Endodermal cell (in vitro differentiated cells): ENCODE measurements around the gene TOMM40L. TPM values are rescaled to one million over a fixed set of nuclear protein-coding genes. Genes with fewer than 3 reads are reported as not detected.

Experiments used
- DNase-seq: peaks from one replicate; pipeline ENCODE4 v3.0.0-alpha.2; 2017
- H3K27ac ChIP-seq: 2 replicates; pipeline ENCODE4 v1.5.1; 2013; ENCODE audit warnings: mild to moderate bottlenecking, low read depth, low read length, moderate library complexity
- H3K27me3 ChIP-seq: 2 replicates; pipeline ENCODE4 v1.6.1; 2013; ENCODE audit warnings: mild to moderate bottlenecking, low read length, moderate library complexity; ENCODE audit not compliant: insufficient read depth, control insufficient read depth, poor library complexity, severe bottlenecking
- H3K36me3 ChIP-seq: 2 replicates; pipeline ENCODE4 v1.7.0; 2013; ENCODE audit warnings: mild to moderate bottlenecking, low read length, moderate library complexity; ENCODE audit not compliant: control insufficient read depth, insufficient read depth
- H3K4me1 ChIP-seq: one replicate; pipeline ENCODE4 v1.7.0; 2013; ENCODE audit warnings: low read length; ENCODE audit not compliant: control insufficient read depth, insufficient read depth
- H3K4me3 ChIP-seq: 2 replicates; pipeline ENCODE4 v1.5.1; 2013; ENCODE audit warnings: mild to moderate bottlenecking, low read length, moderate library complexity
- H3K9ac ChIP-seq: 2 replicates; pipeline ENCODE4 v1.6.1; 2013; ENCODE audit warnings: mild to moderate bottlenecking, low read length, moderate library complexity; ENCODE audit not compliant: poor library complexity, severe bottlenecking; ENCODE audit errors: extremely low read depth
- H3K9me3 ChIP-seq: 2 replicates; pipeline ENCODE4 v1.6.1; 2013; ENCODE audit warnings: mild to moderate bottlenecking, low read length, moderate library complexity; ENCODE audit not compliant: control insufficient read depth
- H3K27ac Mint-ChIP-seq: 2 replicates; pipeline ENCODE4 v1.8.0; 2020; ENCODE audit warnings: mixed read lengths
- H3K27me3 Mint-ChIP-seq: 2 replicates; pipeline ENCODE4 v1.8.0; 2021; ENCODE audit warnings: mild to moderate bottlenecking, mixed read lengths; ENCODE audit not compliant: insufficient read depth
- H3K36me3 Mint-ChIP-seq: 2 replicates; pipeline ENCODE4 v1.8.0; 2020; ENCODE audit warnings: low read depth, mixed read lengths
- H3K4me1 Mint-ChIP-seq: 2 replicates; pipeline ENCODE4 v1.8.0; 2020; ENCODE audit warnings: mixed read lengths
- H3K4me3 Mint-ChIP-seq: 2 replicates; pipeline ENCODE4 v1.8.0; 2020; ENCODE audit warnings: mild to moderate bottlenecking, moderate library complexity, mixed read lengths
- H3K9me3 Mint-ChIP-seq: 2 replicates; pipeline ENCODE4 v1.8.0; 2020; ENCODE audit warnings: mild to moderate bottlenecking, mixed read lengths
- WGBS, 2 experiments: methylation state at CpG; one replicate each; pipeline versions ENCODE4 v1.1.5 to v1.1.7; 2013; ENCODE audit warnings: missing lambda C conversion rate in 2 of 2, mixed read lengths in 1 of 2; ENCODE audit not compliant: insufficient coverage in 1 of 2, insufficient read length in 1 of 2; 5-methylcytosine and 5-hydroxymethylcytosine counted together
- total RNA-seq, 2 donors: library from RNA; stranded (reverse); fragmentation: NEBNext Ultra II Directional in 1 of 2; extraction: Animal tissue kit (Norgen Biotek cat#: 25700) in 1 of 2; gene quantifications; 2 replicates in 1 of 2; 3 replicates in 1 of 2; pipeline ENCODE4 v1.2.1, GENCODE V29; 2021
- TF ChIP-seq, protein P1 (sequence below): fragments of 200-600 bp; sonication (generic); conservative IDR thresholded peaks from 2 replicates; pipeline ENCODE4 v1.5.0; 2021; ENCODE audit warnings: antibody characterized with exemption, mild to moderate bottlenecking

TOMM40L gene
- total RNA-seq, 2 donors from 2014 or later = 9.0 to 11.6 TPM

DNA sequence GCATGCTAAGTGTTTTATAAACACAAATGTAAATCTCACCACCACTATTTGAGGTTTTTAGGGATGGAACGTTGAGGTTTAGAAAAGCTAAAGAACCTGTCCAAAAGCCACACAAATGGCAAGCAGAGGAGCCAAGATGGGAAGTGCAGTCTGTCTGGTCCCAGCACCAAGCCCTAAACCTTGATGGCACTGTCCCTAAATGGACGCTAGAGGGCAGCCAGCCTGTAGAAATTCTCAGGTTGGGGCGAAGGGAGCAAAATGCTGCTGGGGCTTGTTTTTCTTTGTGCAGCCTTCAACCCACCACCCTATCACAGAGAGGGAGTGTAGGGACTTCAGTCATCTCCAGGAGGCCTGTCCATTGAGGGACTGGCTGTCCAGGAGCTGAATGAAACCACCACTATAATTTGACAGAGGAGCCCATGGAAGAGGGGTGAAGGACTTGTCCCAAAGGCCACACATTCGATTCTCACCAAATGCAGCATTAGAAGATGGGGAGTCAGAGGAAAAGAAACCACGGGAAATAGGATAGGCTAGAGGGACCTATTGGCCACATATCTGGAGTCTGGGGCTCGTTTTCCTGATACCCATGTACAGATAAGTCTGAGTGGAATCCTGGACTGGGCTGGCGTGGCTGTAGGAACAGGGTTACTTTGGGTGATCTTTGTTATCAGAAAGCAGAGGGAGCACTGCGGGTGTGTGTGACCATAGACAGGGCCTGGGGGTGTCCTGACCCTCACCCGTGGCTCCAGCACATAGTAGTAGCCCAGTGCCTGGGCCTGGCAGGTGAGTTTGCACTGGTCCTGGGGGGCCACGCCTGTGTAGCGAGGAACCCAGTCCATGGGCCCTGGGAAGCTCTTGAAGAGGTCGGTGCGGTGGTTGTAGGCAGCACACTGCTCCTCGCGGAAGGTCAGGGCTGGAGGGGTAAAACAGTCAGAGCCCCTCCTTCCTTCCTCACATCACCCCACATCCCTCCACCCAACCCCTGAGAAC lies 33.1 kb upstream of the TOMM40L start:
- DNase-seq = peak; percentile 87
- Histone ChIP-seq H3K36me3 (no peaks in the 10 kb centered on the region), H3K4me1 (no peaks in the 10 kb centered on the region), H3K4me3 (no peak overlapping the region), H3K9ac (no peak overlapping the region), H3K27ac (no peak overlapping the region), H3K27me3 (no peaks in the 10 kb centered on the region), H3K9me3 (no peaks in the 10 kb centered on the region)
- TF ChIP-seq, protein P1, sequence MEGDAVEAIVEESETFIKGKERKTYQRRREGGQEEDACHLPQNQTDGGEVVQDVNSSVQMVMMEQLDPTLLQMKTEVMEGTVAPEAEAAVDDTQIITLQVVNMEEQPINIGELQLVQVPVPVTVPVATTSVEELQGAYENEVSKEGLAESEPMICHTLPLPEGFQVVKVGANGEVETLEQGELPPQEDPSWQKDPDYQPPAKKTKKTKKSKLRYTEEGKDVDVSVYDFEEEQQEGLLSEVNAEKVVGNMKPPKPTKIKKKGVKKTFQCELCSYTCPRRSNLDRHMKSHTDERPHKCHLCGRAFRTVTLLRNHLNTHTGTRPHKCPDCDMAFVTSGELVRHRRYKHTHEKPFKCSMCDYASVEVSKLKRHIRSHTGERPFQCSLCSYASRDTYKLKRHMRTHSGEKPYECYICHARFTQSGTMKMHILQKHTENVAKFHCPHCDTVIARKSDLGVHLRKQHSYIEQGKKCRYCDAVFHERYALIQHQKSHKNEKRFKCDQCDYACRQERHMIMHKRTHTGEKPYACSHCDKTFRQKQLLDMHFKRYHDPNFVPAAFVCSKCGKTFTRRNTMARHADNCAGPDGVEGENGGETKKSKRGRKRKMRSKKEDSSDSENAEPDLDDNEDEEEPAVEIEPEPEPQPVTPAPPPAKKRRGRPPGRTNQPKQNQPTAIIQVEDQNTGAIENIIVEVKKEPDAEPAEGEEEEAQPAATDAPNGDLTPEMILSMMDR = peak; percentile 89
- no peak overlapping the region for H3K4me3 Mint-ChIP-seq
- H3K27ac Mint-ChIP-seq = peak overlapping the region; percentile 62
- H3K36me3 Mint-ChIP-seq = no peaks in the 10 kb centered on the region
- H3K4me1 Mint-ChIP-seq = peaks cover 16% of the 10 kb centered on the region
- no peaks in the 10 kb centered on the region for H3K9me3 Mint-ChIP-seq
- 66 to 73% methylated on average over 4 to 14 of the region's 15 CpGs for WGBS, 2 experiments
- H3K27me3 Mint-ChIP-seq = no peaks in the 10 kb centered on the region

DNA sequence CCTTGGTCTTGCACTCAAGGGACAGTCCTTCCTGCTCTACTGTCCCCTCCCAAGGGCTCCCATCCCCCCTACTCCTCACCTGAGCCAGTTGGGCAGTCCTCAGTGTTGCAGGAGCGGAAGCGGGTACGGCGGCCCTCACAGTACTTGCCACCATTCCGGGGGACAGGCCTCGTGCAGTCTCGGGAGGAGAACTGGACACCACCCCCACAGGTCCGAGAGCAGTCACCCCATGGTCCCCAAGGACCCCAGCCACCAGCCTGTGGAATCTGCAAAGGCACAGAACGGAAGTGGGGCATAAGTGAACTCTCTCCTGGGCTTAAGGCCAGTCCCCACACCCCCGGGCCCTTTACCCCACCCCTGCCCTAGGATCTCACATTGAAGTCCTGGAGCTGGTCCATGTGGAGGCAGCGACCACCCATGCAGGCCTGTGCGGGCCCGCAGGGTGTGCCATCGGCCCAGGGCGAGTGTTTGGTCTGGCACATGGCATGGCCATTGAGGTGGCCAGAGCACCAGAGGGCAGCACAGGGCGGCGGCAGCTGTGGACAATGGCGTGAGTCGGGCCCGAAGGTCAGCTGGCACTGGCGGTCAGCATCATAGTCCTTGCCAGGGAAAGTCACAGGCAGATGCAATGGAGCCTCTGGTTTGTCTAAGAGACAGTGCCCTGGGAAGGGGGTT lies 32.2 kb upstream of the TOMM40L start:
- Mint-ChIP-seq H3K4me3 (no peak overlapping the region), H3K27ac (no peak overlapping the region), H3K27me3 (no peaks in the 10 kb centered on the region), H3K9me3 (no peaks in the 10 kb centered on the region), H3K36me3 (no peaks in the 10 kb centered on the region), H3K4me1 (peaks cover 26% of the 10 kb centered on the region)
- TF ChIP-seq, protein P1 = peak; percentile 12
- Histone ChIP-seq H3K4me1 (peaks cover 4% of the 10 kb centered on the region), H3K9ac (no peak overlapping the region), H3K27me3 (no peaks in the 10 kb centered on the region), H3K36me3 (no peaks in the 10 kb centered on the region), H3K9me3 (no peaks in the 10 kb centered on the region), H3K27ac (no peak overlapping the region), H3K4me3 (no peak overlapping the region)
- no peak for DNase-seq
- 94 to 99% methylated on average over 14 to 21 of the region's 21 CpGs for WGBS, 2 experiments

DNA sequence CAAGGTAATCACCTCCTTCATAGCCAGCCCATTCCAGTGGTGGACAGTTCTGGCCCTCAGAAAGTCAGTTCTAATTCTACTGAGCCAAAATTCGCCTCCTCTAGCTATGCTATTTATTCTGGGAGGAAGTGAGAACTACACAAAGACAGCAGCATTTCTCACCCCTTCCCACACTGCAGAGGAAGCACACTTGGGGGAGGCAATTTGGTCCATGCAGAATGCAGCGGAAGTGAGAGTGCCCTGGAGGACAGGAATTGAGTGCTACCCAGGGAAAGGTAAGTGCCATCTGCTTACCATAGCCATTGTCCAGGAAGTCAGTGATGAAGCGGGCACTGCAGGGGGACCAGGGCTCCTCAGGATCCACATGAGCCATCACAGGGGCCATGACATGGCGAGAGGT lies 30.7 kb upstream of the TOMM40L start:
- 89 to 93% methylated on average over 4 of the region's 4 CpGs for WGBS, 2 experiments
- Mint-ChIP-seq H3K4me1 (peaks cover 37% of the 10 kb centered on the region), H3K9me3 (no peaks in the 10 kb centered on the region), H3K27ac (no peak overlapping the region), H3K4me3 (no peak overlapping the region), H3K27me3 (no peaks in the 10 kb centered on the region), H3K36me3 (no peaks in the 10 kb centered on the region)
- no peak overlapping the region for H3K9ac ChIP-seq
- no peak overlapping the region for H3K27ac ChIP-seq
- H3K4me1 ChIP-seq = peaks cover 4% of the 10 kb centered on the region
- H3K36me3 ChIP-seq = no peaks in the 10 kb centered on the region
- no peaks in the 10 kb centered on the region for H3K27me3 ChIP-seq
- no peak for DNase-seq
- H3K4me3 ChIP-seq = no peak overlapping the region
- TF ChIP-seq, protein P1 = no peak
- no peaks in the 10 kb centered on the region for H3K9me3 ChIP-seq
